SK-N-MC (cell line): ENCODE results near the gene RASGRP3.

Experiments
- EZH2 ChIP-seq: fragments of 200-600 bp; sonication (generic); IDR thresholded peaks from one replicate; pipeline ENCODE4 v1.6.1; 2017; ENCODE audit warnings: antibody characterized with exemption
- FOXP2 ChIP-seq: optimal IDR thresholded peaks from 2 replicates; pipeline ENCODE3; 2011; ENCODE audit warnings: mild to moderate bottlenecking, moderate library complexity; ENCODE audit not compliant: insufficient read depth; ENCODE audit errors: extremely low read length, control extremely low read depth
- POLR2AphosphoS5 ChIP-seq: IDR thresholded peaks from 2 replicates; pipeline ENCODE4 v1.6.1; 2012; ENCODE audit warnings: mild to moderate bottlenecking, low read depth, low read length, borderline replicate concordance

DNA sequence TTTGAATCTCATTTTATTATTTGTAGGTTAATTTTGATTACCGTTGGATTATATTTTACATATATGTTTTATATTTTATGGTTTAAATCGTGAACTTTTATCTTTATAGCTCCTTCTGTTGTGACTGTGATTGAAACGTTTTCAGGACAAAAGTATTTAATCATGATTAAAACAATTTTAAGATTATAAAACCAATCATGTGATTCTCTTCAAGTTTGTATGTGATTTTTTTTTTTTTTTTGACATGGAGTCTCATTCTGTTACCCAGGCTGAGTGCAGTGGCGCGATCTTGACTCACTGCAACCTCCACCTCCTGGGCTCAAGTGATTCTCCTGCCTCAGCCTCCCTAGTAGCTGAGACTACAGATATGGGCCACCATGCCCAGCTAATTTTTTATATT lies 7.2 kb upstream of the RASGRP3 start:
- TF ChIP-seq EZH2 (no peak), POLR2AphosphoS5 (no peak), FOXP2 (no peak)
